ENCODE measurements around the gene TFRC.
"Not testable (repeated sequence)": the region's sequence is repeated elsewhere in the genome, so short reads cannot be mapped to it uniquely, and the experiment has no call there.

GRCh38 chr3:196002721-196003120 is 79.2 kb downstream of the TFRC start:
- not testable (repeated sequence) for TF ChIP-seq CTCF (conservative IDR thresholded peaks at IDR 0.05; ENCODE audit: low read length); EZH2phosphoT487 (IDR thresholded peaks at IDR 0.05; ENCODE audit: borderline replicate concordance)
